Spinal cord (tissue), 10 donors: ENCODE data around the gene LRRTM2. TPM values are rescaled to one million over a fixed set of nuclear protein-coding genes. Genes with fewer than 3 reads are reported as not detected.
A peak's percentile ranks its signal among the peaks of the same experiment; 100 is the strongest.
"Not testable (repeated sequence)": the region's sequence is repeated elsewhere in the genome, so short reads cannot be mapped to it uniquely, and the experiment has no call there.

ENCODE experiments used
- DNase-seq, 6 donors: peaks; one replicate each; pipeline versions ENCODE4 v3.0.0 to v3.0.0-alpha.2; 2013 to 2015; ENCODE audit warnings: low spot score in 6 of 6, low read depth in 4 of 6
- H3K27ac ChIP-seq: one replicate; pipeline ENCODE4 v1.5.1; 2013; ENCODE audit warnings: low read depth, low read length, control low read depth
- H3K27me3 ChIP-seq: one replicate; pipeline ENCODE4 v1.6.1; 2013; ENCODE audit warnings: low read length; ENCODE audit not compliant: control insufficient read depth, insufficient read depth
- H3K36me3 ChIP-seq: one replicate; pipeline ENCODE4 v1.6.1; 2013; ENCODE audit warnings: low read length; ENCODE audit not compliant: control insufficient read depth, insufficient read depth
- H3K4me1 ChIP-seq: one replicate; pipeline ENCODE4 v1.6.1; 2013; ENCODE audit warnings: low read length; ENCODE audit not compliant: control insufficient read depth, insufficient read depth
- H3K4me3 ChIP-seq: one replicate; pipeline ENCODE4 v1.5.1; 2013; ENCODE audit warnings: low read depth, low read length, control low read depth
- H3K9me3 ChIP-seq: one replicate; pipeline ENCODE4 v1.6.1; 2013; ENCODE audit warnings: low read length; ENCODE audit not compliant: control insufficient read depth, insufficient read depth
- WGBS: methylation state at CpG from one replicate; pipeline ENCODE4 v1.1.5; 2013; ENCODE audit warnings: missing lambda C conversion rate; ENCODE audit not compliant: insufficient coverage; 5-methylcytosine and 5-hydroxymethylcytosine counted together
- polyA plus RNA-seq, 2 donors: library from polyadenylated mRNA; unstranded; fragments of 120-200 nt; gene quantifications; one replicate each; pipeline ENCODE4 v1.2.1, GENCODE V29; 2013; ENCODE audit not compliant: insufficient read length in 2 of 2
- total RNA-seq, 2 donors: library from RNA; depleted of rRNA in 1 of 2; stranded (reverse); fragments of 120-200 nt in 1 of 2; fragments of >200 nt in 1 of 2; gene quantifications; one replicate each; pipeline versions ENCODE4 v1.2.3 to v1.2.4, GENCODE V29; 2013 to 2014
- donor health status: healthy.

Gene LRRTM2
- total and polyA plus RNA-seq, 4 donors = 16.8 to 50.4 (median 25.8) TPM

- H3K4me3 ChIP-seq = no peak overlapping the region
- peak in 2 of 6 donors; percentile 18 to 44 for DNase-seq
- no peaks in the 10 kb centered on the region for H3K27me3 ChIP-seq
- no peaks in the 10 kb centered on the region for H3K9me3 ChIP-seq
- peaks cover 3% of the 10 kb centered on the region for H3K4me1 ChIP-seq
- no peaks in the 10 kb centered on the region for H3K36me3 ChIP-seq
- WGBS = 80% methylated on average over 1 of the region's 6 CpGs
- peak overlapping the region; percentile 57 for H3K27ac ChIP-seq
These were observed 30.2 kb downstream of the LRRTM2 start for GRCh38 chr5:138844812-138845513.

GRCh38 chr5:138844125-138844461 is 31.0 kb downstream of the LRRTM2 start:
- H3K27me3 ChIP-seq = no peaks in the 10 kb centered on the region
- H3K4me1 ChIP-seq = peaks cover 3% of the 10 kb centered on the region
- 84% methylated on average over 2 of the region's 4 CpGs for WGBS
- H3K27ac ChIP-seq = no peak overlapping the region
- no peaks in the 10 kb centered on the region for H3K9me3 ChIP-seq
- no peak overlapping the region for H3K4me3 ChIP-seq
- DNase-seq = no peak
- no peaks in the 10 kb centered on the region for H3K36me3 ChIP-seq

- Histone ChIP-seq H3K9me3 (no peaks in the 10 kb centered on the region), H3K36me3 (no peaks in the 10 kb centered on the region), H3K27ac (no peak overlapping the region), H3K4me3 (no peak overlapping the region), H3K27me3 (no peaks in the 10 kb centered on the region), H3K4me1 (peaks cover 3% of the 10 kb centered on the region)
- 80% methylated on average over 1 of the region's 2 CpGs for WGBS
- no peak for DNase-seq
These were observed 31.6 kb downstream of the LRRTM2 start for GRCh38 chr5:138843316-138844124.

- WGBS = no CpG with 5 or more reads among the region's 2 CpGs
- Histone ChIP-seq H3K27ac (no peak overlapping the region), H3K4me3 (no peak overlapping the region), H3K9me3 (no peaks in the 10 kb centered on the region), H3K4me1 (peaks cover 3% of the 10 kb centered on the region), H3K36me3 (no peaks in the 10 kb centered on the region), H3K27me3 (no peaks in the 10 kb centered on the region)
- no peak for DNase-seq
These were observed 33.6 kb downstream of the LRRTM2 start for GRCh38 chr5:138841531-138841930.

- H3K27ac ChIP-seq = no peak overlapping the region
- H3K4me1 ChIP-seq = peaks cover 3% of the 10 kb centered on the region
- 67% methylated on average over 1 of the region's 3 CpGs for WGBS
- H3K36me3 ChIP-seq = no peaks in the 10 kb centered on the region
- no peak overlapping the region for H3K4me3 ChIP-seq
- DNase-seq = no peak
- no peaks in the 10 kb centered on the region for H3K9me3 ChIP-seq
- H3K27me3 ChIP-seq = no peaks in the 10 kb centered on the region
These were observed 35.0 kb downstream of the LRRTM2 start for GRCh38 chr5:138840103-138840502.

GRCh38 chr5:138837160-138837559 is 38.0 kb downstream of the LRRTM2 start:
- Histone ChIP-seq H3K27me3 (no peaks in the 10 kb centered on the region), H3K36me3 (no peaks in the 10 kb centered on the region), H3K9me3 (no peaks in the 10 kb centered on the region), H3K27ac (no peak overlapping the region), H3K4me1 (no peaks in the 10 kb centered on the region), H3K4me3 (no peak overlapping the region)
- WGBS = 100% methylated on average over 1 of the region's 4 CpGs
- no peak for DNase-seq

- WGBS = 88% methylated on average over 6 of the region's 6 CpGs
- H3K27me3 ChIP-seq, H3K36me3 ChIP-seq: not testable (repeated sequence)
These were observed 40.3 kb downstream of the LRRTM2 start for GRCh38 chr5:138834853-138835252.

GRCh38 chr5:138833726-138834480 is 41.2 kb downstream of the LRRTM2 start:
- WGBS = 14% methylated on average over 1 of the region's 3 CpGs
- Histone ChIP-seq H3K27ac (no peak overlapping the region), H3K9me3 (no peaks in the 10 kb centered on the region), H3K4me3 (no peak overlapping the region), H3K36me3 (peaks cover under 1% of the 10 kb centered on the region), H3K4me1 (no peaks in the 10 kb centered on the region), H3K27me3 (no peaks in the 10 kb centered on the region)
- DNase-seq = no peak

More at GRCh38 chr5:138834853-138835252, 40.3 kb downstream of the LRRTM2 start:
- not testable (repeated sequence) for H3K4me3 ChIP-seq, DNase-seq, H3K9me3 ChIP-seq, H3K4me1 ChIP-seq, H3K27ac ChIP-seq

GRCh38 chr5:138833080-138833479 is 42.1 kb downstream of the LRRTM2 start:
- Histone ChIP-seq H3K36me3 (peaks cover 4% of the 10 kb centered on the region), H3K27ac (no peak overlapping the region), H3K27me3 (no peaks in the 10 kb centered on the region), H3K4me1 (no peaks in the 10 kb centered on the region), H3K9me3 (no peaks in the 10 kb centered on the region), H3K4me3 (no peak overlapping the region)
- no peak for DNase-seq
- WGBS = 29% methylated on average over 2 of the region's 2 CpGs
